Smooth muscle cell (in vitro differentiated cells): Measurements from ENCODE around the gene BLID. TPM values are rescaled to one million over a fixed set of nuclear protein-coding genes. Genes with fewer than 3 reads are reported as not detected.

ENCODE experiments used
- DNase-seq: peaks from one replicate; lab custom pipeline; 2025; ENCODE audit not compliant: unreplicated experiment; lab: John Stamatoyannopoulos, UW
- H2AFZ ChIP-seq: fragments of 200-600 bp; sonication (generic); 2 replicates; pipeline ENCODE4 v1.6.0; 2016; ENCODE audit warnings: antibody characterized with exemption, low read depth, mild to moderate bottlenecking
- H3F3A ChIP-seq: fragments of 200-600 bp; sonication (generic); 2 replicates; pipeline ENCODE4 v1.6.0; 2017; ENCODE audit warnings: antibody characterized with exemption, low read depth
- H3K27ac ChIP-seq: fragments of 200-600 bp; sonication (generic); 2 replicates; pipeline ENCODE4 v1.5.1; 2016; ENCODE audit warnings: low read depth, mild to moderate bottlenecking
- H3K27me3 ChIP-seq: fragments of 200-600 bp; sonication (generic); 2 replicates; pipeline ENCODE4 v1.6.1; 2016; ENCODE audit warnings: low read depth, mild to moderate bottlenecking
- H3K36me3 ChIP-seq: fragments of 200-600 bp; sonication (generic); 2 replicates; pipeline ENCODE4 v1.5.1; 2016; ENCODE audit warnings: low read depth
- H3K4me1 ChIP-seq: fragments of 200-600 bp; sonication (generic); 2 replicates; pipeline ENCODE4 v1.5.1; 2016; ENCODE audit warnings: low read depth
- H3K4me2 ChIP-seq: fragments of 200-600 bp; sonication (generic); 2 replicates; pipeline ENCODE4 v1.6.0; 2016; ENCODE audit warnings: mild to moderate bottlenecking
- H3K4me3 ChIP-seq: fragments of 200-600 bp; sonication (generic); 2 replicates; pipeline ENCODE4 v1.5.1; 2016; ENCODE audit warnings: mild to moderate bottlenecking
- H3K79me2 ChIP-seq: fragments of 200-600 bp; sonication (generic); 2 replicates; pipeline ENCODE4 v1.6.0; 2016; ENCODE audit warnings: low read depth, mild to moderate bottlenecking
- H3K9ac ChIP-seq: fragments of 200-600 bp; sonication (generic); 2 replicates; pipeline ENCODE4 v1.6.0; 2016; ENCODE audit warnings: low read depth
- H3K9me3 ChIP-seq: fragments of 200-600 bp; sonication (generic); replicated peaks from 2 replicates; pipeline ENCODE4 v1.5.1; 2016; ENCODE audit warnings: low read depth
- H4K20me1 ChIP-seq: fragments of 200-600 bp; sonication (generic); 2 replicates; pipeline ENCODE4 v1.6.0; 2016; ENCODE audit warnings: low read depth
- WGBS: methylation state at CpG from one replicate; pipeline ENCODE4 v1.1.7; 2016; ENCODE audit warnings: low lambda C conversion rate; 5-methylcytosine and 5-hydroxymethylcytosine counted together
- polyA plus RNA-seq: library from polyadenylated mRNA; unstranded; fragments of >200 nt; fragmentation: Nextera tagmentation; extraction: Ambion mirVana; gene quantifications from 2 replicates; pipeline ENCODE4 v1.2.1, GENCODE V29; 2016
- total RNA-seq: library from RNA; depleted of rRNA; stranded (reverse); fragments of >200 nt; gene quantifications from 2 replicates; pipeline ENCODE4 v1.2.3, GENCODE V29; 2014
- TF ChIP-seq, protein P1 (sequence below): fragments of 200-600 bp; sonication (generic); IDR thresholded peaks from 2 replicates; pipeline ENCODE4 v1.5.1; 2017; ENCODE audit warnings: borderline replicate concordance, mild to moderate bottlenecking, antibody characterized with exemption; ENCODE audit not compliant: insufficient read depth, poor library complexity, severe bottlenecking

BLID gene
- total and polyA plus RNA-seq, 2 experiments from 2014 or later: 0.18 to 4.7 TPM

DNA sequence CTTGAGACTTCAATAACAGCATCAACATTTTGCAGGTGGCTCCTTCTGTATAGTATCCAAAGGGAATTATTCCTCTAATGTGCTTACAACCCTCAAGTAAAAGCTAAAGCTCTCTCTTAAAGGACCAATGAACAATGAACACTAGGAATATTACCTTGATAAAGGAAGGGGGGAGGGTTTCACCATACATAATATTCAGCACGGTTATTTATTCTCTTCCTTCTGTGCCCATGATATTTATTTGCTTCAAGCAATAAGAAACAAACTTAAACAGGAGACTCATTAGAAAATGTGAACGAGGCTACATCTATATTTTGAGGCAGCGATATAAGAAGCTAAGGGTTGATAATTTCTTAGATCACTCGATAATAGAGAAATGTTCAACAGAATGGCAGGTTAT lies 21.2 kb downstream of the BLID start:
- Histone ChIP-seq H3K4me2 (peak overlapping the region; percentile 87), H3K4me1 (peaks cover 32% of the 10 kb centered on the region), H3K36me3 (peaks cover 9% of the 10 kb centered on the region), H3K79me2 (peaks cover 100% of the 10 kb centered on the region), H2AFZ (no peak overlapping the region), H3K9ac (peak overlapping the region; percentile 91), H3K9me3 (no peaks in the 10 kb centered on the region), H3K27ac (peak overlapping the region; percentile 94), H3K27me3 (no peaks in the 10 kb centered on the region), H3F3A (peaks cover 23% of the 10 kb centered on the region), H4K20me1 (peaks cover 55% of the 10 kb centered on the region), H3K4me3 (peak overlapping the region; percentile 78)
- WGBS: 92% methylated on average over 4 of the region's 4 CpGs
- DNase-seq: no peak
- TF ChIP-seq, protein P1, sequence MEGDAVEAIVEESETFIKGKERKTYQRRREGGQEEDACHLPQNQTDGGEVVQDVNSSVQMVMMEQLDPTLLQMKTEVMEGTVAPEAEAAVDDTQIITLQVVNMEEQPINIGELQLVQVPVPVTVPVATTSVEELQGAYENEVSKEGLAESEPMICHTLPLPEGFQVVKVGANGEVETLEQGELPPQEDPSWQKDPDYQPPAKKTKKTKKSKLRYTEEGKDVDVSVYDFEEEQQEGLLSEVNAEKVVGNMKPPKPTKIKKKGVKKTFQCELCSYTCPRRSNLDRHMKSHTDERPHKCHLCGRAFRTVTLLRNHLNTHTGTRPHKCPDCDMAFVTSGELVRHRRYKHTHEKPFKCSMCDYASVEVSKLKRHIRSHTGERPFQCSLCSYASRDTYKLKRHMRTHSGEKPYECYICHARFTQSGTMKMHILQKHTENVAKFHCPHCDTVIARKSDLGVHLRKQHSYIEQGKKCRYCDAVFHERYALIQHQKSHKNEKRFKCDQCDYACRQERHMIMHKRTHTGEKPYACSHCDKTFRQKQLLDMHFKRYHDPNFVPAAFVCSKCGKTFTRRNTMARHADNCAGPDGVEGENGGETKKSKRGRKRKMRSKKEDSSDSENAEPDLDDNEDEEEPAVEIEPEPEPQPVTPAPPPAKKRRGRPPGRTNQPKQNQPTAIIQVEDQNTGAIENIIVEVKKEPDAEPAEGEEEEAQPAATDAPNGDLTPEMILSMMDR: no peak

DNA sequence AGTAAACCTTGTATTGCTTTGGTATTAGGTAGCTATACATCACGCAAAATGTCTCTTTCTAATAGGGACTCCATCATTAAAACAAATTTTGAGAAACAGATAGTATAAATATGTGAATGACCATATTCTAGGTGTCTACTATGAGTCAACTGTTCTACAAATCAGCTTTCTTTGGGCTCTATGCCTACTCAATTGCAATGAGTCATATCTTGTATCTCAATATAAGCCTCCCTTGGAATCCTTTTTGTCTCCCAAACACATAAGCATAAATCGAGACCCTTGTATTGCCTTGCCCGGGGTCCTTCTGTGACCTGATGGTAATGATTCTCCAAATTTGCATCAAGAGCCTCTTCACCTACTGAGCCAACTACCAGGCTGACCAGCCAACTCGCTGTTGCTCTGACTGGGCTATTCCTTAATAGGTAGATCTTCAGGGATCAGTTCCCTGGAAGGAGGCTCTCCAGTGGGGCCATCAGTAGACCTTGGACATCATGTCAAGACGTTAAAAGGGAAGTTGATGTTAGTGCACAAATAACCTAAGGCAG lies 22.2 kb downstream of the BLID start:
- Histone ChIP-seq H3K9me3 (no peaks in the 10 kb centered on the region), H2AFZ (no peak overlapping the region), H3K79me2 (peaks cover 99% of the 10 kb centered on the region), H3K4me2 (peak overlapping the region; percentile 87), H3K9ac (no peak overlapping the region), H3F3A (peaks cover 32% of the 10 kb centered on the region), H3K27ac (peak overlapping the region; percentile 94), H3K4me3 (peak overlapping the region; percentile 78), H3K4me1 (peaks cover 32% of the 10 kb centered on the region), H3K27me3 (no peaks in the 10 kb centered on the region), H3K36me3 (peaks cover 9% of the 10 kb centered on the region), H4K20me1 (peaks cover 62% of the 10 kb centered on the region)
- WGBS: 86% methylated on average over 5 of the region's 5 CpGs
- TF ChIP-seq, protein P1: no peak
- no peak for DNase-seq

DNA sequence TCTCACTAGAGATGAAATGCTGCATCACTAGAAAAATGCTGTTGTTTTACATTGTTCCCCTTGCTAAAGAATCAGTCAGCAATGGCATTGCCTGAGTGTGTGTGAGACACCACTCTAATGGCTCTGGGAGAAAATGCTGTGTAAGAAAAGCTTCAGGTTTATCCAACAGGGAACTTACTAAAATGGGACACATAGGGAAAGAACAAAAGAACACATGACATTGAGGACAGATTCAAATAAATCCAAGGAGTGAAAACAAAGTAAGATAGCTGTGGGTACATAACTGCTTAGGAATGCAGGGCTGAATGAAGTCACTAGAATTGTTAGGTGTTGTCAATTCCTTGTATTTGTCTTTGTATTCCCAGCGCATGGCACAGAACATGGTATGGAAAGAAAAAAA lies 24.2 kb downstream of the BLID start:
- no peak overlapping the region for H3K9ac ChIP-seq
- WGBS: 100% methylated on average over 1 of the region's 1 CpG
- TF ChIP-seq, protein P1: no peak

DNA sequence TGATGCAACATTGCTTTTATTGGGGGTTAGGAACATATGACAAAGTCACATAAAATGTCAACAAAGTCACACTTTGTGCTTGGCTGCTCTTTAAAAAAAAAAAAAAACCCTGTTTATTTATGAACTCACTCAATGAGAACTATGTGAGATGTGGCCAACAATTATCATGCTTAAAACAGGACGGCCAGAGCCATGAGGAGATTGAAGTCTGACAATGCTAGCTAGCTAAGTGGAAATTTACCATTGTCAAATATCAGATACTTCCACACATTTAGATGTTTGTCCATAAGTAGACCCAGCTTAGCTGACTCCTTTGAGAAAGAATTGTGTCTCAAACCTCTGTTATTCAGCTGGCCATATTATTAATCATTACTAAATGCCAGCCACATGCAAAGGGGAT lies 26.9 kb downstream of the BLID start:
- Histone ChIP-seq H3K79me2 (peaks cover 64% of the 10 kb centered on the region), H4K20me1 (peaks cover 47% of the 10 kb centered on the region), H3F3A (peaks cover 22% of the 10 kb centered on the region), H3K4me1 (peaks cover 23% of the 10 kb centered on the region), H3K9me3 (no peaks in the 10 kb centered on the region), H2AFZ (no peak overlapping the region), H3K27me3 (no peaks in the 10 kb centered on the region), H3K9ac (no peak overlapping the region), H3K4me2 (no peak overlapping the region), H3K27ac (peak overlapping the region; percentile 48), H3K36me3 (peaks cover 11% of the 10 kb centered on the region), H3K4me3 (no peak overlapping the region)
- 48% methylated on average over 1 of the region's 1 CpG for WGBS
- DNase-seq: no peak
- TF ChIP-seq, protein P1: no peak

More for the DNA sequence above, 24.2 kb downstream of the BLID start:
- H3K4me3 ChIP-seq: no peak overlapping the region
- H3K4me2 ChIP-seq: peak overlapping the region; percentile 87
- H3F3A ChIP-seq: peaks cover 35% of the 10 kb centered on the region
- no peak overlapping the region for H2AFZ ChIP-seq
- DNase-seq: no peak
- peaks cover 90% of the 10 kb centered on the region for H3K79me2 ChIP-seq
- H3K27me3 ChIP-seq: no peaks in the 10 kb centered on the region
- peaks cover 11% of the 10 kb centered on the region for H3K36me3 ChIP-seq
- no peaks in the 10 kb centered on the region for H3K9me3 ChIP-seq
- peaks cover 28% of the 10 kb centered on the region for H3K4me1 ChIP-seq
- peaks cover 62% of the 10 kb centered on the region for H4K20me1 ChIP-seq
- peak overlapping the region; percentile 94 for H3K27ac ChIP-seq
